IPS-NIHi7 (cell line): ENCODE data around the gene TMEM198.

ENCODE experiments used
- DNase-seq: peaks from one replicate; pipeline ENCODE4 v3.0.0; 2012; ENCODE audit warnings: mixed read lengths; ENCODE audit errors: extremely low spot score

The TMEM198 gene

DNA sequence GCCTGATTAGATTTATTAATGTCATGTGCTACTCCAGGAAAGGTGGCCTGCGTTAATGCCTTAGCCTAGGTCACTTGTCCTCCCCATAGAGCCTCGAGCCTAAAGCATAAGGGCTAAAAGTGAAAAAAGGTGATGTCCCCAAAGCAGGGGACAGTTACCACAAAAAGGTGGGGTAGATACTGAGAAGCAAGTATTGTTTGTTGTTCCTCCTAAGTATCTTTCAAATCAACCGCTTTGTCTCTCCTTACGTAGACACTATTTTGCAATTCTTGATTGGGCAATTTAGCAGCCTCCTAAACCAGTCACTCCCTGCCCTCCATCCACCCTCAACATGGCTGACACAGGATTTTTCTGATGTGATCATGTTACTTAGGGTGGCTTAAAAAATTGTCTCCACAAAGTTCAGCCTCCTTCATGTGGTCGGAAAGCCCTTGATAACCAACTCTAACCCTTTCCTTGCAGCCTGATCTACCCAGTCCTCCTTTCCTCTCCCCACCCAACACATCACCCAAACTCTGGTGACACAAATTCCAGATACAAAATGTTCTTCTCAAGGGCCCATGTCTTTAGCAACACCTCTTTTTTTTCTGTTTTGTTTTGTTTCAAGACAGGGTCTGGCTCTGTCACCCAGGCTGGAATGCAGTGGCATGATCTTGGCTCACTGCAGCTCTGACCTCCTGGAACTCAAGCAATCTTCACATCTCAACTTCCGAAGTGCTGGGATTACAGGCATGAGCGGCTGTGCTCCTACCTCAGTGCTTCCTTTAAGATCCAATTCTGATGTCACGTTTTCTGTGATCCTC lies 35.2 kb downstream of the TMEM198 start:
- no peak for DNase-seq

DNA sequence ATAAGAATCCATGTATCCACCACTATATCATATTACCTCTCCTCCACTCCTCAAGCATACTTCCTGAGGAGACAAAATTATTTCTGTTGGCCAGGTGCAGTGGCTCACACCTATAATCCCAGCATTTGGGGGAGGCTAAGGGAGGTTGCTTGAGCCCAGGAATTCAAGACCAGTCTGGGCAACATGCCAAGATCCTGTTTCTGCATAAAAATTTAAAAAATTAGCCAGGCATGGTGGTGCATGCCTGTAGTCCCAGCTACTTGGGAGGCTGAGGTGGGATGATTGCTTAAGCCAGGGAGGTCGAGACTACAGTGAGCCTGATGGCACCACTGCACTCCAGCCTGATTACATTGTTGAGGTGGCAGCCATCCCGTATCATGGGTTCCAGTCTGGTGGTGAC lies 37.5 kb downstream of the TMEM198 start:
- DNase-seq, result no peak

DNA sequence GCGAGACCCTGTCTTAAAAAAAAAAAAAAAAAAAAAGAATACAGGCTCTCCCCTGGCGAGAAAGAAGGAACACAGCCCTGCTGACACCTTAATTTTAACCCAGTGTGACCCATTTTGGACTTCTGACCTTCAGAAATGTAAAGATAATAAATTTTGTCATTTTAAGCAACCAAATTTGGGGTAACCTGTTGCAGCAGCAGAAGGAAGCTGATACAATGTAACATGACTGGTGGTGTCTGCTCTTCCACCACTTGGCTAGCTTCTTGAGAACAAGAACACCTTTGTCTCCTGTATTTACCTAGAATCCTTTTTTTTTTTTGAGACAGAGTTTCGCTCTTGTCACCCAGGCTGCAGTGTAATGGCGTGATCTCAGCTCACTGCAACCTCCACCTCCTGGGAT lies 47.3 kb downstream of the TMEM198 start:
- DNase-seq, result no peak

DNA sequence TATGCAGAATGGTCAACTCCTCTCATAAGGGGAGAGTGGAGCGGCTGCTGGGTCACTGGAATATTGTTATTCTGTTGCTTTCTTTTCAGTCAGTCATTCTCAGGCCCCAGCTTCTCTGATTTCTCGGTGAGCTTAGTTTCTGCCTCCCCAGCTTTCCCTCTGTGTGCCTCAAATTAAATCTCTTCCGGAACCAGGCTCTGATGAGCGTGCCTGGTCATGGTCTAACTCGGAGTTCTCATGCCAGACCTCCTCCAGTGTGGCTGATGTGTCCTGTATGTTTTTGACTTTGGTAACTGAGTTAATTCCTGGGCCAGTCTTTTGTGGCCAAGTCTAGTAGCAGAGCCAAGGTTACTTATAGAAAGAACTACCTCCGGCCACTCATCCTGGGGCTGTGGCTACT lies 48.9 kb downstream of the TMEM198 start:
- DNase-seq, result no peak

DNA sequence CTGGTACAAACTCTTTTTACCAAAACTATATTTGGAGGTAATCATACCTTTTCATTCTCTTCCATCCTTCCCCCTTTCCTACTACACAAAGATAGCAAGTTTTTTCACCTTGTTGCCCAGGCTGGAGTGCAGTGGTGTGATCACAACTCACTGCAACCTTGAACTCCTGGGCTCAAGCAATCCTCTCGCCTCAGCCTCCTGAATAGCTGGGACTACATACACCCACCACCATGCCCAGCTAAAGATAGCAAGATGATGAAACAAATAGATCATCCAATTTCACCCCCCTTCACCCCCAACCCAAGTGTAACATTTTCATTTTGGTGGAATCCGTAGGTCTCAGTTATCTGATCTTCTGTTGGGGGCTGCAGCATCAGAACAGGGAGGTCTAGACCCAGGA lies 49.3 kb downstream of the TMEM198 start:
- no peak for DNase-seq

DNA sequence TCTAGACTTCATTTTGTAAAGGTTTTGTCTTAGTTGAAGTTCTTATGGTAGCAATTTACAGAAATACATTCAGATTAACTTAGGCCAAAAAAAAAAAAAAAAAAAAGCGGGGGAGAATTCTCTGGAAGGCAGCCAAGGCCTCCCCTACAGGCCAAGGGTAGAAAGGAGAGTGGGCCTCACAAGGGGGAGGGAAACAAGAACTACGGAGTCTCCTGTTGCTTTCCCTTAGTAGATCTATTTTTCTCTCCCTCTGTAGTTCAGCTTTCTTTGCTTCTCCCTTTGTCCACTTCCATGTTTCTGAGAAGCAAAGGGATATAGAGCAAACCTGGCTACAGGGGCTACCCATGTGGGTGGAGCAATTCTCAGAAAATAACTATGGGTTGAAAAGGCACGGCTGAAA lies 51.4 kb downstream of the TMEM198 start:
- no peak for DNase-seq

DNA sequence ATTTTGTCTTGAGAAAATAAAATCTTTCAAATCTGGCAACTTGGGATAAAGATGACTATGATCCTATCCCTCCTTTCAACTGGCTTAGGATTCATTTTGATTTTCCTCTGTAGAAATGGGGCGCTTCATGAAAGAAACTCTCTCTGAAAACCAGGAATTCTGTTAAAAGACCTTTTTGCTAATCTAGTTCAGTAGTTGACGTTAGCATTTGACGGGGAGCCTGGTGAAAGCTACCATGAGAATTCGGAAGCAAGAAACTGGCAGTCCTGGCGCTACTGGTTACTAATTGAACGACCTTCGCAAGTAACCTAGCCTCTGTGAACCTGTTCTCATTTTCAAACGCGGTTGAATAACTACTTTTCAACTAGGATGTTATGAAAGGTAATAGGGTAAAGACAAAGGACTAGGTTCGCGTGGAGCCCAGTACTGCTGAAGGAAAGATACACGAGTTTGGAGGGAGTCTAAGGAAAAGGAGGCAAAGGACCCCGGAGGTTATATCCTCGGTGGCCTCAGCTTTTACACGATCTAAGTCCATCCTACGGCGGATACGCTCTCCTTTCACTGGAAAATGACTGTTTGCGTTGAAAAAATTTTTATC lies 53.2 kb downstream of the TMEM198 start:
- no peak for DNase-seq

DNA sequence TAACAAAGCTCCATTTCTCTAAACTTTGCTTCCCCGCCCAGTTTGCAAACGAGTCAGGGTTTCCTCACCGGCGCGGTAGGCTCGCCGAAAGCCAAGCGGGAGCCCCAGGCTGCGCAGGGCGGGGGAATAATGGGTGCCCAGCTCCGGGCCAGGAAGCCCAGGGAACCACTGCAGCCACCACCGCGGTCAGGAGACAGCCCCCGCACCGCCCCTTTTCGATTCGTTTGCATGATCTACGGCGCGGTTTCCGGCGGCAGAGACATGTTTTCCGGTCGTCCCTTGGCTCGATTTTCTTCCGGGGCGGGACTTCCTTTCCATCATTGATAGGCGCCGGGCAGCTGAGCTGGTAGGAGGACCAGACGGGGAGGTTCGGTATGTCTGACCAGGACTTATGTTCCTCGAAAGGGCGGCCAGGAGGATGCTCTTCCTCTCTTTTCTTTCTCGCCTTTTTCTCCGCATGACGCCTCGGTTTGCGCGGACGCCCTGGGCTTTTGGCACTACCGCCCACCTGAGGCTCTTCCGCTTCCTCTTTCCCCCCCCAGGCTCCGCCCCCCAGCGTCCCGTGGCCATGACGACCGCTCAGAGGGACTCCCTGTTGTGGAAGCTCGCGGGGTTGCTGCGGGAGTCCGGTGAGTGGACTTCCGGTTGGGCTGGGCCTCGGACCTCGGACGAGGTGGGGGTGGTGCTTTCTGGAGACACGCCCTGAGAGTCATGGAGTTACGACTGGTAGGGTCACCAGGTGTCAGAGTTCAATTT lies 53.9 kb downstream of the TMEM198 start, which contains the start of gene STK11IP:
TSS of gene STK11IP (plus strand) at position 306 of the 756 bp plus-strand sequence. CDS start at position 569, 263 bp downstream.
- peak; percentile 99 for DNase-seq

DNA sequence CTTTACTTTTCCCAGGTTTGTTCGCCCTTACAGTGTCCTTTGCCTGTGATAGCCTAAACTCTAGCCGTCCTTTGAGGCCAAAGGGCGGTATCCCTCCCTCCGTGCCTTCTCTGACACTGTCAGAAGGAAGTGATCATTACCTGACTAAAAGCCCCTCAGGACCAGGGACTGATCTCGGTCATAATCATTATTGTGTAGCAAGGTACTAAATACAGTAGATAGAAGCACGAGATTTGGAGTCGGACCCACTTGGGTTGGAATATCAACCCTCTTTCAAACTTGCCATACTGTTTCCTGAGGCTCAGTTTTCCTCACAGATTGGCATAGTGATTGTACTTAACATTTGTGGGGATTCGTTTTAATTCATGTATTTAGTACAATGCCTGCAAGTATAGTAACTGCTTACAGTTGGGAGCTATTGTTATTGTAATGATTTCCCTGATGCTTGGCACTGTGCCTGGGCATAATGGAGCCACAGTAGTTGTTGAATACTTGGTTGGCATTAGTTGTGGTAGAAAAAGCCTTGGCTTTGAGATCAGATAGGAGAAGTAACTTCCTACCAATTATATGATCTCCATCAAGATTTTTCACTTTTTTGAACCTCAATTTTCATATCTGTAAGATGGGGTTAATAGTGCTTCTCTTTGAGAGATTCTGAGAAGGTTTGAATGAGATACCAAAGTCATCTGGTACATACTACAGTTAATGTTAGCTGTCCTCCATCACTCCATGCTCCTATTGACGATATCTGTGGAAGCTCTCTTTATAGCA lies 54.7 kb downstream of the TMEM198 start:
- no peak for DNase-seq
